K562 (cell line): ENCODE measurements around the gene VPS26A. TPM values are rescaled to one million over a fixed set of nuclear protein-coding genes. Genes with fewer than 3 reads are reported as not detected.
A peak's percentile ranks its signal among the peaks of the same experiment; 100 is the strongest.

Experiments
- ATAC-seq: fragments of 200-7000 bp; cut with Tn5 transposase; 3 replicates; pipeline ENCODE4 v1.9.1; 2020; ENCODE audit warnings: moderate library complexity
- BruUV-seq: library from RNA; stranded (reverse); fragments of 400-500 nt; replicated peaks from 2 replicates; lab custom pipeline; 2021; lab: Mats Ljungman, UMichigan
- CTCF ChIA-PET: fragments of 300-600 bp; formaldehyde crosslinking; extraction: SDS; loops from one replicate; lab custom pipeline; 2021; ENCODE audit warnings: low intra/inter-chr PET ratio; lab: Yijun Ruan, JAX
- POLR2A ChIA-PET: fragments of 300-600, 350-650 bp; sonication (Branson Sonifier 250); formaldehyde crosslinking; extraction: SDS; loops from one replicate; lab custom pipeline; 2021; ENCODE audit warnings: antibody characterized with exemption, inconsistent platforms; lab: Yijun Ruan, JAX
- DNase-seq, 4 experiments: peaks; one replicate each; pipeline versions ENCODE4 v3.0.0 to v3.0.0-alpha.2; 2011 to 2018; ENCODE audit warnings: low spot score in 3 of 4, mixed read lengths in 3 of 4; ENCODE audit errors: extremely low read depth in 1 of 4
- FAIRE-seq: peaks from 2 replicates; lab custom pipeline; 2011; peaks lifted over from hg19 to GRCh38; lab: Jason Lieb, UNC
- H2AFZ ChIP-seq: 2 replicates; pipeline ENCODE4 v1.6.0; 2011; ENCODE audit warnings: low read depth, low read length, control low read depth, inconsistent platforms
- H3K27ac ChIP-seq: fragments of 200-600 bp; 3 replicates; pipeline ENCODE4 v1.8.0; 2011; ENCODE audit warnings: low read depth, mild to moderate bottlenecking, control low read depth, inconsistent platforms, low read length, moderate library complexity, mixed read lengths; ENCODE audit errors: extremely low read depth
- H3K27me3 ChIP-seq, 2 experiments: fragments of 300-600 bp in 1 of 2; 2 replicates in 1 of 2; 3 replicates in 1 of 2; pipeline versions ENCODE4 v1.6.0 to v1.8.0; 2011; ENCODE audit warnings: inconsistent platforms in 2 of 2, low read length in 2 of 2, mild to moderate bottlenecking in 1 of 2, mixed read lengths in 1 of 2, moderate library complexity in 1 of 2; ENCODE audit not compliant: control insufficient read depth in 2 of 2, insufficient read depth in 2 of 2
- H3K36me3 ChIP-seq: fragments of 300-600 bp; 3 replicates; pipeline ENCODE4 v1.8.0; 2011; ENCODE audit warnings: mild to moderate bottlenecking, low read length, inconsistent platforms; ENCODE audit not compliant: control insufficient read depth, insufficient read depth
- H3K4me1 ChIP-seq, 2 experiments: fragments of 200-600 bp in 1 of 2; replicated peaks in 1 of 2; 2 replicates in 1 of 2; 3 replicates in 1 of 2; pipeline versions ENCODE4 v1.5.1 to v1.8.0; 2011; ENCODE audit warnings: inconsistent platforms in 2 of 2, low read length in 2 of 2, mild to moderate bottlenecking in 1 of 2, mixed read lengths in 1 of 2, moderate library complexity in 1 of 2; ENCODE audit not compliant: control insufficient read depth in 2 of 2, insufficient read depth in 2 of 2
- H3K4me2 ChIP-seq: 2 replicates; pipeline ENCODE4 v1.6.1; 2011; ENCODE audit warnings: low read length, control low read depth, inconsistent platforms, mixed read lengths; ENCODE audit not compliant: insufficient read depth
- H3K4me3 ChIP-seq: fragments of 200-600 bp; sonication (generic), shearing (Covaris generic); 2 replicates; pipeline ENCODE4 v1.5.1; 2016; ENCODE audit warnings: control low read depth, inconsistent platforms
- H3K79me2 ChIP-seq: fragments of 200-600 bp; 3 replicates; pipeline ENCODE4 v1.8.0; 2011; ENCODE audit warnings: low read length, inconsistent platforms; ENCODE audit not compliant: control insufficient read depth, insufficient read depth
- H3K9ac ChIP-seq, 2 experiments: 2 replicates each; pipeline versions ENCODE4 v1.6.0 to v1.6.1; 2011; ENCODE audit warnings: low read depth in 2 of 2, low read length in 2 of 2, control low read depth in 1 of 2, inconsistent platforms in 1 of 2, mild to moderate bottlenecking in 1 of 2, mixed read lengths in 1 of 2; ENCODE audit not compliant: insufficient read depth in 1 of 2
- H3K9me1 ChIP-seq: one replicate; pipeline ENCODE4 v1.6.0; 2011; ENCODE audit warnings: inconsistent platforms, mild to moderate bottlenecking, low read length, moderate library complexity; ENCODE audit not compliant: control insufficient read depth, insufficient read depth
- H3K9me3 ChIP-seq: replicated peaks from 2 replicates; pipeline ENCODE4 v1.5.1; 2011; ENCODE audit warnings: low read depth, low read length, inconsistent platforms; ENCODE audit not compliant: control insufficient read depth, insufficient read depth
- H4K20me1 ChIP-seq: replicated peaks from 2 replicates; pipeline ENCODE4 v1.6.1; 2011; ENCODE audit warnings: low read length, inconsistent platforms, mixed read lengths; ENCODE audit not compliant: control insufficient read depth, insufficient read depth
- GABPB2 ChIP-seq: fragments of 250-450 bp; sonication (Bioruptor Pico); conservative IDR thresholded peaks from 2 replicates; pipeline ENCODE4 v1.5.1; 2021; ENCODE audit warnings: mild to moderate bottlenecking
- HSF4 ChIP-seq: fragments of 250-450 bp; sonication (Bioruptor Pico); IDR thresholded peaks from 2 replicates; pipeline ENCODE4 v2.1.2; 2022; ENCODE audit warnings: mild to moderate bottlenecking, moderate library complexity, borderline replicate concordance
- IRF2 ChIP-seq: sonication (generic); formaldehyde crosslinking; IDR thresholded peaks from 2 replicates; pipeline ENCODE4 v1.8.1; 2022; ENCODE audit warnings: mild to moderate bottlenecking, missing genetic modification reagents
- LCOR ChIP-seq: sonication (generic); formaldehyde crosslinking; IDR thresholded peaks from 2 replicates; pipeline ENCODE4 v1.8.0; 2022; ENCODE audit warnings: mild to moderate bottlenecking, missing genetic modification reagents
- NRF1 ChIP-seq, 2 experiments: fragments of 450-650 bp; IDR thresholded peaks in 1 of 2; conservative IDR thresholded peaks in 1 of 2; 2 replicates each; pipeline ENCODE4 v1.6.1; 2014; ENCODE audit warnings: mild to moderate bottlenecking in 2 of 2
- POLR2G ChIP-seq: fragments of 200-400 bp; formaldehyde crosslinking; IDR thresholded peaks from 2 replicates; pipeline ENCODE4 v1.6.1; 2017; ENCODE audit warnings: low read depth, mild to moderate bottlenecking, antibody characterized with exemption, low read length, moderate library complexity
- RAD21 ChIP-seq, 2 experiments: fragments of 250-450 bp in 1 of 2; fragments of 450-650 bp in 1 of 2; sonication (Bioruptor Pico) in 1 of 2; formaldehyde crosslinking in 1 of 2; IDR thresholded peaks in 1 of 2; conservative IDR thresholded peaks in 1 of 2; 2 replicates each; pipeline versions ENCODE4 v1.4.0 to v1.8.0; 2020 to 2022; ENCODE audit warnings: mild to moderate bottlenecking in 2 of 2, moderate library complexity in 1 of 2
- SREBF2 ChIP-seq: sonication (generic); formaldehyde crosslinking; IDR thresholded peaks from 2 replicates; pipeline ENCODE4 v1.4.0; 2020; ENCODE audit warnings: mild to moderate bottlenecking, missing genetic modification reagents
- WGBS: fragments of 100-300 bp; shearing (Covaris generic); methylation state at CpG from one replicate; pipeline ENCODE4 v1.1.6; 2016; ENCODE audit warnings: low coverage, mixed read lengths; ENCODE audit not compliant: insufficient coverage; ENCODE audit errors: missing lambda C conversion rate; 5-methylcytosine and 5-hydroxymethylcytosine counted together
- in situ Hi-C: fragments of 300-500 bp; cut with MboI; formaldehyde crosslinking; loops from 4 replicates; pipeline ENCODE4 v1.15.0; 2018; ENCODE audit warnings: inconsistent platforms, mixed read lengths
- intact Hi-C: fragments of 100-400 bp; cut with micrococcal nuclease; formaldehyde crosslinking; loops from 2 replicates; pipeline ENCODE4 v1.14.2; 2022
- polyA plus RNA-seq, 8 experiments: library from polyadenylated mRNA; depleted of rRNA in 4 of 8; stranded (reverse) in 5 of 8; unstranded in 3 of 8; fragments of >200 nt; fragmentation: Nextera tagmentation in 2 of 8; fragmentation: Illumina TruSeq in 1 of 8; extraction: Ambion mirVana in 2 of 8; extraction: Trizol in 1 of 8; gene quantifications; 2 replicates each; pipeline versions ENCODE4 v1.2.1 to v1.2.3, GENCODE V29; 2011 to 2014; ENCODE audit warnings: inconsistent platforms in 1 of 8, missing spikeins in 1 of 8
- total RNA-seq, 7 experiments: library from RNA; depleted of rRNA in 6 of 7; stranded (reverse); fragments of >200 nt in 6 of 7; fragmentation: Illumina TruSeq in 2 of 7; extraction: Trizol in 2 of 7; gene quantifications; 2 replicates each; pipeline versions ENCODE4 v1.2.1 to v1.2.3, GENCODE V29; 2011 to 2021; ENCODE audit warnings: low replicate concordance in 1 of 7
- TF ChIP-seq, protein P1 (sequence below), 2 experiments: fragments of 450-650 bp in 1 of 2; sonication (generic) in 1 of 2; formaldehyde crosslinking in 1 of 2; IDR thresholded peaks; 2 replicates each; pipeline versions ENCODE4 v1.7.1 to v1.9.0; 2016 to 2022; ENCODE audit warnings: inconsistent platforms in 1 of 2, mild to moderate bottlenecking in 1 of 2, missing genetic modification reagents in 1 of 2

VPS26A gene
- total and polyA plus RNA-seq, 9 of the 15 experiments (the other 6 are each of a cell fraction or from before 2014, with no cell fraction given), result 47.1 to 137 (median 69.3) TPM

DNA sequence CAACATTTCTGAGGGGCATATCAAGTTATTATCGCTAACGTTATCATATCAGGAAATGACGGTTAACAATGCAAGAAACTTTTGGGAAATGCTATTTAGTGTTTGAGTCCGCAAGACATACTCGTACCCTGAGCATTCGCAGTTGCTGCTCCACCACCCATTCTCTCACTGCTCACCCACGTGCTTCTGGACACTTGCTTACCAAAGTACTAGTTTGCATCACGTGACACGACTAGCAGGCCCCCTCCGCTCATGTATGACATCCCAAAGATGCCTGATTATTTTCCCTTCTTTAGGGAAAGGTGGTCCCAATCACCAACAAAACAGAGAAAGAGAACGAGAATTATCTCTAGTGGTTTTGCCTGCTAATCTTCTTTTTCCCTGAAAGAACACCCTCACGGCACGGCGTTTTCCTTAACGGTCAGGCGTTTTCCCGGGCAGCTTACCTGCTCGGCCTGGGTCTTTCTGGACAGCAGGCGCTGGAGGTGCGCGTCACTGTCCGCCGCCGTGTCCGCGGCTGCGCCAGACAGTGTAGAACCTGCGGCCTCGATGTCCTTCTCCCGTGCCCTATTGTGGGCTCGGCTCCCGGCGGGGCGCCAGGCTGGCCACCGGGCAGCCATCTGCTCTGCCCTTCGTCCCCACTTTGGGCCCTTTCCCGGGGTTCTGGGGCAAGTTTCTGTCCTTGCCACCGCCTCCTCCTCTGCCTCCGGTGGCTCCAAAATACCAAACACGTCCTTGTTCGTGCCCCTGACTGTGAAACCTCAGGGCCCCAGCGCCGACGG lies 56.0 kb downstream of the VPS26A start, which contains the start of gene SUPV3L1 (continued):
- TF ChIP-seq GABPB2 (CRISPR knock-in tag) (peak; percentile 55; the same call in 1 of the 2 replicates), POLR2G (peak; percentile 96)

DNA sequence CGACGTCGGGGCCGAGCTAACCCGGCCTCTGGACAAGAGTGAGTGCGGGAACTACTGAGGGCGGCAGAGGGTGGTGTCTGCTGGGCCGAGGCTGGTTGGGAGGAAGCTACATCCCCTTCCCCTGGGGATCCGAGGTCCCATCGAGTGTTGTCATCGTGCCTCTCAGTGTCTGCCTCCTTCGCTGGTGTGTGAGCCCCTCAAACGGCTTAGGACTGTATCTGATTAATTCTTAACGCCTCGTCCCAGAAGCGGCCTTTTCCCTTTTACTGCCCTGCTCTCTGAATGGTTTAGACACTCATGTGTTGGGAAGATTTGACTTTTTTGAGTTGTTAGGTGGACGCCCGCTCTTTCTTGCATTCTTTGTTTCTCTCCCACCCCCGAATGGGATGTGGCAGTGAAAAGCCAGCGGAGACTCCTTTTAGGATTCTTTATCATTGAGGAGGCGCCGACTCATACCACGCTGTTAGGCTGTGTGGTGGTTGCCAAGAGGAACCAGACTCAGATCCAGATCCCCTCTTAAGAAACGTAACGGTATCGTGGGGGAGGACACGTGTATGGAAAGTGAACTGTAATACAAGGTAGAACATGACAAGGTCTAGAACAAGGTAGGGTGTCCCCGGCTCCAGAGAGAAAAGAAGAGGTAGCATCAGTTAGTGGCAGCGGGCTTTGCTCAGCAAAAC lies 56.7 kb downstream of the VPS26A start:
- Histone ChIP-seq H3K27ac (peak overlapping the region; percentile 99), H3K79me2 (peaks cover 62% of the 10 kb centered on the region), H4K20me1 (peaks cover 4% of the 10 kb centered on the region; the same call in 1 of the 2 replicates), H3K4me1 (peaks cover 7 to 8% of the 10 kb centered on the region in 2 experiments; a peak in 3 of 5 replicates), H3K9me1 (no peaks in the 10 kb centered on the region), H2AFZ (peak overlapping the region; percentile 99), H3K4me2 (peak overlapping the region; percentile 96), H3K9ac (peak overlapping the region; percentile 97 to 98), H3K4me3 (peak overlapping the region; percentile 99), H3K36me3 (peaks cover 34% of the 10 kb centered on the region), H3K9me3 (no peaks in the 10 kb centered on the region), H3K27me3 (no peaks in the 10 kb centered on the region)
- FAIRE-seq (no peak), ATAC-seq (peak; percentile 18), DNase-seq (peak; percentile 45 to 71 (median 52))
- intact Hi-C loops, result no loop called here
- ChIA-PET CTCF (no interaction called here), POLR2A (interaction anchor here (0.6 to 2.0 kb wide), 11 partner anchors 12 to 774 kb away, joined by 3 to 5 read pairs (median 3); partner anchors contain the start of gene RUFY2)
- TSS peak; percentile 47 for BruUV-seq
- under 1% methylated on average over 29 of the region's 29 CpGs for WGBS
- in situ Hi-C loops, result no loop called here
- no peak for TF ChIP-seq IRF2 (CRISPR knock-in tag)
- no peak for TF ChIP-seq RAD21 (CRISPR knock-in tag; conservative IDR thresholded peaks at IDR 0.05 in 1 of 2, IDR thresholded peaks at IDR 0.05 in 1 of 2)
- no peak for TF ChIP-seq SREBF2
- TF ChIP-seq, protein P1, sequence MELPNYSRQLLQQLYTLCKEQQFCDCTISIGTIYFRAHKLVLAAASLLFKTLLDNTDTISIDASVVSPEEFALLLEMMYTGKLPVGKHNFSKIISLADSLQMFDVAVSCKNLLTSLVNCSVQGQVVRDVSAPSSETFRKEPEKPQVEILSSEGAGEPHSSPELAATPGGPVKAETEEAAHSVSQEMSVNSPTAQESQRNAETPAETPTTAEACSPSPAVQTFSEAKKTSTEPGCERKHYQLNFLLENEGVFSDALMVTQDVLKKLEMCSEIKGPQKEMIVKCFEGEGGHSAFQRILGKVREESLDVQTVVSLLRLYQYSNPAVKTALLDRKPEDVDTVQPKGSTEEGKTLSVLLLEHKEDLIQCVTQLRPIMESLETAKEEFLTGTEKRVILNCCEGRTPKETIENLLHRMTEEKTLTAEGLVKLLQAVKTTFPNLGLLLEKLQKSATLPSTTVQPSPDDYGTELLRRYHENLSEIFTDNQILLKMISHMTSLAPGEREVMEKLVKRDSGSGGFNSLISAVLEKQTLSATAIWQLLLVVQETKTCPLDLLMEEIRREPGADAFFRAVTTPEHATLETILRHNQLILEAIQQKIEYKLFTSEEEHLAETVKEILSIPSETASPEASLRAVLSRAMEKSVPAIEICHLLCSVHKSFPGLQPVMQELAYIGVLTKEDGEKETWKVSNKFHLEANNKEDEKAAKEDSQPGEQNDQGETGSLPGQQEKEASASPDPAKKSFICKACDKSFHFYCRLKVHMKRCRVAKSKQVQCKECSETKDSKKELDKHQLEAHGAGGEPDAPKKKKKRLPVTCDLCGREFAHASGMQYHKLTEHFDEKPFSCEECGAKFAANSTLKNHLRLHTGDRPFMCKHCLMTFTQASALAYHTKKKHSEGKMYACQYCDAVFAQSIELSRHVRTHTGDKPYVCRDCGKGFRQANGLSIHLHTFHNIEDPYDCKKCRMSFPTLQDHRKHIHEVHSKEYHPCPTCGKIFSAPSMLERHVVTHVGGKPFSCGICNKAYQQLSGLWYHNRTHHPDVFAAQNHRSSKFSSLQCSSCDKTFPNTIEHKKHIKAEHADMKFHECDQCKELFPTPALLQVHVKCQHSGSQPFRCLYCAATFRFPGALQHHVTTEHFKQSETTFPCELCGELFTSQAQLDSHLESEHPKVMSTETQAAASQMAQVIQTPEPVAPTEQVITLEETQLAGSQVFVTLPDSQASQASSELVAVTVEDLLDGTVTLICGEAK (IDR thresholded peaks at IDR 0.05), result no peak
- TF ChIP-seq, protein P1 (CRISPR knock-in tag; IDR thresholded peaks at IDR 0.05), result no peak
- no peak for TF ChIP-seq NRF1 (conservative IDR thresholded peaks at IDR 0.05 in 1 of 2, IDR thresholded peaks at IDR 0.05 in 1 of 2)
- TF ChIP-seq HSF4 (CRISPR knock-in tag), result no peak
- no peak for TF ChIP-seq LCOR (CRISPR knock-in tag)
